Measurements from ENCODE around the gene GABRG3.

- TF ChIP-seq POLR2A (IDR thresholded peaks at IDR 0.05; ENCODE audit: low read depth, low read length) (no peak), POLR2AphosphoS5 (IDR thresholded peaks at IDR 0.05; ENCODE audit: low read depth, low read length) (no peak), TAF1 (IDR thresholded peaks at IDR 0.05; ENCODE audit: low read depth, low read length) (no peak)
Measured at GRCh38 chr15:27019687-27020086, 48.7 kb downstream of the GABRG3 start.

Measured in GM12891 (cell line).